OCI-M2 (cell line): Measurements from ENCODE around the gene CPED1.

Experiments
- DNase-seq: peaks from one replicate; lab custom pipeline; 2025; ENCODE audit not compliant: unreplicated experiment; lab: John Stamatoyannopoulos, UW

CPED1 gene

GRCh38 chr7:121133444-121133843 lies 144.9 kb downstream of the CPED1 start:
- no peak for DNase-seq

DNA sequence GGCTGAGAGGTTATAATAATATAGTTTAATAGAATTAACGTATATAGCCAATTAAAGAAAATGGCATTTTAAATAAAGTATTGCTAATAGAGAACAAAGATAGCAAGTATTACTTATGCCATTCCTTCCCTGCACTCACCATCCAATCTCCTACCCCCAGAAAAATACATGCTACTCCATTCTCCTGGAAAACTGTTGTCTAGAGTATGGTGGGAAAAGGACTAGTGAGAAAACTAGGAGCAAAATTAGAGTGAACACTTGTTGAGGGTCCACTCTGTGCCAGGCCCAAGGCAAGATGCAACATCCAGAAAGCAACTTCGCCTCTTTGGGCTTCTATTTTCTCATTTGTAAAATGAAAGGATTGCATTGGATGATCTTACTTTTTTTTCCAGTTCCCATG lies 149.1 kb downstream of the CPED1 start:
- DNase-seq, result no peak

DNA sequence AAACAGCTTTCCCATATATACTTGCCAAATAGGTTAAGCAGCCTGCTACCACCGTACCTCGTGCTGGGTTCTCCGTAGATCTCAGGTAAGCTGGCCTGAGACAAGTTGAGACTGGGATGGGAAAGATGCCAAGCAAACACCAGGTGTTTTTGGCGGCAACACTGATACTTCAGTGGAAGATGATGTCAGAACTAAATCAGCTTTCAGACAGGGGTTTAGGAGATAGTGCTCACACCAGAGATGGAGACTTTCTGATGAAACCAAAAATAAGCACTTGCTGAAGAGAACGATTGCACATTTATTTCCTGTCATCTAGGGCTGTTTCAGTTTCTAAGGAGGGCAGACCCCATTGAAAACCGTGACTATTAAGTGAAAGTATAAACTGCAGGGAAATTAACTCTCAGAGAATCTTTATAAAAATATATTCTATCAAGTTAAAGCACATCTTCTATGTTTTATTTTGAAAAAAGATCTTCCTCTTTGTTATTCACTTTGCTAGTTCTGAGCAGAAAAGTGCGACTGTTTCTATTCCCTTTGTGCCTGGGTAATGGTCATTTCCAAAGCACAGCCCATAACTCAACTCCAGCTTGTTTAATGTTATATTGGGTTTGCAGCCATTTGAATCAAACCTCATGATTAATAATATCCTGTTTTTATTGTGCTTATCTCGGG lies 149.9 kb downstream of the CPED1 start:
- DNase-seq, result no peak

DNA sequence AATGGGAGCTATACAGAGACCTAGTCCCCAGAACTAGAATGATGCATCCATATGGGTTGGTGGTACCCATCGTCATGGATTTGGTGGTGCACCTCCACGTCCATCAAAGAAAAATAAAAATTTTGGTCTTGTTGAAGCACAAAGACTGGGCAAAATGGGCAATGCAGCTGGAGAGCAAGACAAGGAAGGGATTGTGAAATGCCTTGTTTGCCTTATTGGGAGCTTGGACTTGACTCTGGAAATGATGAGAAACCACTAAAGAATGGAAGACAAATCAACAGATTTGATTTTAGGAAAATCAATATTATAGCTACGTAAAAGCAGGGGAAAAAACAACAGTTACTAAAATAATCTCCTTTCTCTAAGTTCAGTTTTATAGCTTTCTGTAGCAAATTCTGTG lies 150.9 kb downstream of the CPED1 start:
- DNase-seq, result no peak

GRCh38 chr7:121140790-121141189 lies 152.3 kb downstream of the CPED1 start:
- no peak for DNase-seq

GRCh38 chr7:121151774-121152221 lies 163.3 kb downstream of the CPED1 start:
- no peak for DNase-seq

DNA sequence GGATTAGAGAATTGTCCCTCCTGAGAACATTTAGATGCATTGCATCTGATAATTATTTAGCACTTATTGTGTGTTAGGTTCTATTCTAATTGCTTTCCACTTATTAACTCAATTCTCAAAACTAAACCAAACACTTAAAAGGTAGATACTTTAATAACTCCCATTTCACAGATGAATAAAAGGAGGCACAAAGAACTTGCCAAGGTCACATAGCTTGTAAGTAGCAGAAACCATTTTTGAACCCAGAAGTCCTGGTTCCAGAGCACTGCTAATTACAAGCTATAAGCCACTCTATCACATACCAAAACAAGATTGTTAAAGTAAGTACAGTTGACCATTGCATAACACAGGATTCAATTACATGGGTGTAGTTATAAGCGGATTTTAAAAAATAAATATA lies 164.9 kb downstream of the CPED1 start:
- DNase-seq, result no peak

DNA sequence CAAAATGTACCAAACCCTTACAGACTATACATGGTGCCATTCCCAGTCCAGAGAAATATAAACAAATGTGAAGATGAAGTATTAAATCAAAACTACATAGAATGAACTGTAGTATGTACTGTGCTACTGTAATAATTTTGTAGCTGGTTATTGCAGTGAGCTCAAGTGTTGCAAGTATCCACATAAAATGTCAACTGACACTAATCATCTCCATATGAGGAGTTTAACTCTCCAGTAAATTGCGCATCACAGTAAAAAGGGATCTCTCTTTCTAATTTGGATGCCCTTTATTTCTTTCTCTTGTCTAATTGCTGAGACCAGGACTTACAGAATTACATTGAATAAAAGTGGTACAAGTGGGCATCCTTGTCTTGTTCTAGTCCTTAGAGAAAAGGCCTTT lies 165.5 kb downstream of the CPED1 start:
- DNase-seq, result no peak

DNA sequence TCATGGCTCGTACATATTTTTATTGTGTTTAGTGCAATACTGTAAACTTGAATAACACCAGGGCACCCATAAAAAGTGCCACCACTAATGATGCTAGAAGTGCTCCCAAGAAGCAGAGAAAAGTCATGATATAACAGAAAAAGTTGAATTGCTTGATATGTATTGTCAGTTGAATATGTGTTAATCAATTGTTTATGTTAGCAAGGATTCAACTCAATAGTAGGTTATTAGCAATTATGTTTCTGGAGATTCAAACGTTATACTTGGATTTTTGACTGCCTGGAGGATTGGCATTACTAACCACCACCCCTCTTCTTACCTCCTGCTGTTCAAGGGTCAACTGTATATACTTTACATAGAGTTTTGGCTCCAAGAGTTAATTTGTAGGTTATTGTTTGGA lies 168.3 kb downstream of the CPED1 start:
- DNase-seq, result no peak

- no peak for DNase-seq
These were observed 168.8 kb downstream of the CPED1 start for GRCh38 chr7:121157341-121157751.

GRCh38 chr7:121157885-121158590 lies 169.5 kb downstream of the CPED1 start:
- DNase-seq, result no peak

- DNase-seq, result no peak
These were observed 170.2 kb downstream of the CPED1 start for GRCh38 chr7:121158665-121159064.

DNA sequence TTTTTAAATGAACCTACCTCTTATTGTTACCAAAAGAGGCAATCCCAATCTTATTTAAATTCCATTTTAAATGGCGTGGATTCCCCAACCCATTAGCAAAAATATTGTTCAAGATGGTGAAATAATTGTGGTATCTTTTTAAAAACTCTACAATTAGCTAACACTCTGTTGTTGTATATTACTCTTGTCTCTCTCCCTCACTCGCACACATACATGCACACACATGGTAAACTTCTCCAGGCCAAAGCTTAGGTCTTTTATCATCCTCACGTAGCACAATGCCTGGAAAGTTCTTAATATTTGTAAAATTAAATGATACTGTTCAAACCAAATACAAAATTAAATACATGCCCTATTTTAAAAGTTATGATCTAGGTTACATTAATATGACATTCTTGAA lies 171.0 kb downstream of the CPED1 start:
- no peak for DNase-seq

- DNase-seq, result no peak
These were observed 171.9 kb downstream of the CPED1 start for GRCh38 chr7:121160150-121161008.

- DNase-seq, result no peak
These were observed 175.2 kb downstream of the CPED1 start for GRCh38 chr7:121163699-121164098.

DNA sequence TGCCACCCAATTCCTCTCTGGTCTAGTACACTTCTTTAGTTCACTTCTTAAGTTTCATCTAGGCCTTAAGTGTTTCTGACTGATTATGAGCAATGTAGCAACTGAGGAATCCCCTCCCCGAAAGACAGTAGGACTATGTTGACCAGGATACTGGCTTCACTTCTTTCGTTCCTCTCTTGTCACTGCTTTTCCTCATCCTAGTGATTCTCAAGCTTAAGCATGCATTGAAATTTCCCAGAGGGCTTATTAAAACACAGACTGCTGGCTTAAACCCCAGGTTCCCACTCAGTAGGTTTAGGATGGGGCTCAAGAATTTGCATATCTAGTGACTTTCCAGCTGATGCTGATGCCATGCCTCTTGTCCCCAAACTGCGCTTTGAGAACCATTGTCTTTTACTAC lies 175.7 kb downstream of the CPED1 start:
- no peak for DNase-seq

DNA sequence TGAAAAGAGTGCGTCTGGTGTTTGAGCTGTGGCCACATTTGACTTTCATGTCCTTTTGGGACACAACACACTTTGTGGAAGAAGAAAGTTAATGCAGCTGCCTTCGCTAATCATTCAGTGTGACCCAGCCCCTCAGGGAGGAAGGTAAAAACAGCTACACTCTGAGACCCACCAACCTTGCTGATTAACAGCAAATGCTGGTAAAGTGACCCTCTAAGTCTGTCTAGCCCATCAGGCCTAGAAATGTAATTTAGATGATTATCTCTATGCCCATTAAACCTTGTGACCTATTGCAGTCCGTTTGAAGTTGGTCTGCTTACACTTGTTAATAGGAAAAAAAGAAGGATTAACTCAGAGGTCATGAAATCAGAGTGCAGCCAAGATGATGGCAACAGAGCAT lies 178.4 kb downstream of the CPED1 start:
- no peak for DNase-seq

GRCh38 chr7:121167971-121168370 lies 179.5 kb downstream of the CPED1 start:
- no peak for DNase-seq

GRCh38 chr7:121169469-121169868 lies 181.0 kb downstream of the CPED1 start:
- no peak for DNase-seq

- DNase-seq, result no peak
These were observed 184.0 kb downstream of the CPED1 start for GRCh38 chr7:121172484-121172883.

GRCh38 chr7:121175826-121176225 lies 187.3 kb downstream of the CPED1 start:
- no peak for DNase-seq

GRCh38 chr7:121178452-121178851 lies 189.9 kb downstream of the CPED1 start:
- DNase-seq, result no peak
